H9 (cell line): ENCODE data around the gene CLDN11. TPM values are rescaled to one million over a fixed set of nuclear protein-coding genes. Genes with fewer than 3 reads are reported as not detected.
A peak's percentile ranks its signal among the peaks of the same experiment; 100 is the strongest.

Experiments
- DNase-seq: peaks from one replicate; pipeline ENCODE4 v3.0.0-alpha.2; 2017
- H2AFZ ChIP-seq: one replicate; pipeline ENCODE4 v1.6.1; 2013; ENCODE audit warnings: mild to moderate bottlenecking, low read length, control low read depth, moderate library complexity
- H2AK5ac ChIP-seq: 2 replicates; pipeline ENCODE4 v1.6.1; 2013; ENCODE audit warnings: low read length, control low read depth, mixed read lengths; ENCODE audit not compliant: insufficient read length
- H2BK120ac ChIP-seq: one replicate; pipeline ENCODE4 v1.6.1; 2013; ENCODE audit warnings: low read depth, mild to moderate bottlenecking, low read length, control low read depth, inconsistent platforms; ENCODE audit not compliant: poor library complexity, severe bottlenecking
- H2BK12ac ChIP-seq: 2 replicates; pipeline ENCODE4 v1.6.1; 2013; ENCODE audit warnings: low read length, control low read depth, mixed read lengths, low read depth; ENCODE audit not compliant: insufficient read length
- H2BK15ac ChIP-seq: 2 replicates; pipeline ENCODE4 v1.6.1; 2013; ENCODE audit warnings: low read depth, low read length, control low read depth
- H2BK20ac ChIP-seq: one replicate; pipeline ENCODE4 v1.6.1; 2013; ENCODE audit warnings: low read depth, mild to moderate bottlenecking, low read length, control low read depth, inconsistent platforms; ENCODE audit not compliant: poor library complexity, severe bottlenecking
- H2BK5ac ChIP-seq: 2 replicates; pipeline ENCODE4 v1.6.1; 2013; ENCODE audit warnings: low read length, control low read depth, mixed read lengths; ENCODE audit not compliant: insufficient read length
- H3K14ac ChIP-seq: 2 replicates; pipeline ENCODE4 v1.6.1; 2013; ENCODE audit warnings: low read length, control low read depth; ENCODE audit not compliant: insufficient read depth
- H3K18ac ChIP-seq: 2 replicates; pipeline ENCODE4 v1.6.1; 2013; ENCODE audit warnings: low read depth, mild to moderate bottlenecking, mixed read lengths, low read length, control low read depth; ENCODE audit not compliant: insufficient read length
- H3K23ac ChIP-seq: 2 replicates; pipeline ENCODE4 v1.6.1; 2013; ENCODE audit warnings: low read length, control low read depth, mixed read lengths, low read depth; ENCODE audit not compliant: insufficient read length
- H3K23me2 ChIP-seq: 2 replicates; pipeline ENCODE4 v1.6.1; 2013; ENCODE audit warnings: low read depth, mild to moderate bottlenecking, mixed read lengths, low read length, control low read depth; ENCODE audit not compliant: insufficient read length, poor library complexity, severe bottlenecking
- H3K27ac ChIP-seq: 2 replicates; pipeline ENCODE4 v1.5.1; 2013; ENCODE audit warnings: low read length, control low read depth, mixed read lengths, low read depth; ENCODE audit not compliant: insufficient read length
- H3K27me3 ChIP-seq: 2 replicates; pipeline ENCODE4 v1.6.1; 2013; ENCODE audit warnings: low read length, control low read depth, inconsistent platforms; ENCODE audit not compliant: insufficient read depth
- H3K4ac ChIP-seq: 2 replicates; pipeline ENCODE4 v1.6.1; 2013; ENCODE audit warnings: low read depth, mild to moderate bottlenecking, control low read depth, inconsistent platforms, low read length, moderate library complexity
- H3K4me1 ChIP-seq: 2 replicates; pipeline ENCODE4 v1.6.1; 2013; ENCODE audit warnings: low read length, control low read depth, inconsistent platforms; ENCODE audit not compliant: insufficient read depth
- H3K4me2 ChIP-seq: 2 replicates; pipeline ENCODE4 v1.6.1; 2013; ENCODE audit warnings: low read length, control low read depth, mixed read lengths; ENCODE audit not compliant: insufficient read length, insufficient read depth
- H3K56ac ChIP-seq: 2 replicates; pipeline ENCODE4 v1.6.1; 2013; ENCODE audit warnings: low read depth, mild to moderate bottlenecking, mixed read lengths, low read length, control low read depth; ENCODE audit not compliant: insufficient read length
- H3K79me1 ChIP-seq: 2 replicates; pipeline ENCODE4 v1.6.1; 2013; ENCODE audit warnings: low read depth, mild to moderate bottlenecking, moderate library complexity, low read length, control low read depth, inconsistent platforms; ENCODE audit not compliant: insufficient read depth, poor library complexity, severe bottlenecking
- H3K79me2 ChIP-seq: 2 replicates; pipeline ENCODE4 v1.6.1; 2013; ENCODE audit warnings: low read length, control low read depth, inconsistent platforms; ENCODE audit not compliant: insufficient read depth
- H3K9ac ChIP-seq: 2 replicates; pipeline ENCODE4 v1.6.1; 2013; ENCODE audit warnings: low read length, control low read depth, mixed read lengths; ENCODE audit not compliant: insufficient read length; ENCODE audit errors: extremely low read depth
- H3K9me3 ChIP-seq: one replicate; pipeline ENCODE4 v1.6.1; 2013; ENCODE audit warnings: low read depth, low read length, inconsistent platforms; ENCODE audit not compliant: control insufficient read depth
- H3T11ph ChIP-seq: one replicate; pipeline ENCODE4 v1.6.1; 2013; ENCODE audit warnings: mild to moderate bottlenecking, low read length, control low read depth, inconsistent platforms
- H4K20me1 ChIP-seq: one replicate; pipeline ENCODE4 v1.6.1; 2013; ENCODE audit not compliant: control insufficient read depth, insufficient read length, insufficient read depth
- H4K5ac ChIP-seq: 2 replicates; pipeline ENCODE4 v1.6.1; 2013; ENCODE audit warnings: low read depth, mild to moderate bottlenecking, mixed read lengths, low read length, control low read depth; ENCODE audit not compliant: insufficient read length
- H4K8ac ChIP-seq: replicated peaks from 2 replicates; pipeline ENCODE4 v1.6.1; 2013; ENCODE audit warnings: low read length, control low read depth, mixed read lengths, low read depth; ENCODE audit not compliant: insufficient read length
- H4K91ac ChIP-seq: 2 replicates; pipeline ENCODE4 v1.6.1; 2013; ENCODE audit warnings: low read depth, mild to moderate bottlenecking, moderate library complexity, mixed read lengths, low read length, control low read depth; ENCODE audit not compliant: insufficient read length
- H3K27ac Mint-ChIP-seq, 3 experiments: 2 replicates in 2 of 3; 3 replicates in 1 of 3; pipeline ENCODE4 v1.8.0; 2020 to 2021; ENCODE audit warnings: mixed read lengths in 3 of 3, mild to moderate bottlenecking in 1 of 3, moderate library complexity in 1 of 3
- H3K27me3 Mint-ChIP-seq: 2 replicates; pipeline ENCODE4 v1.8.0; 2021; ENCODE audit warnings: low read depth, mild to moderate bottlenecking, moderate library complexity, mixed read lengths
- H3K36me3 Mint-ChIP-seq, 3 experiments: 2 replicates in 2 of 3; 3 replicates in 1 of 3; pipeline ENCODE4 v1.8.0; 2020 to 2021; ENCODE audit warnings: low read depth in 3 of 3, mixed read lengths in 3 of 3; ENCODE audit not compliant: insufficient read depth in 1 of 3
- H3K4me1 Mint-ChIP-seq, 2 experiments: 2 replicates each; pipeline ENCODE4 v1.8.0; 2020; ENCODE audit warnings: mixed read lengths in 2 of 2
- H3K4me3 Mint-ChIP-seq, 2 experiments: 2 replicates in 1 of 2; 3 replicates in 1 of 2; pipeline ENCODE4 v1.8.0; 2020 to 2021; ENCODE audit warnings: mild to moderate bottlenecking in 2 of 2, mixed read lengths in 2 of 2, moderate library complexity in 1 of 2
- H3K9me3 Mint-ChIP-seq, 2 experiments: 2 replicates in 1 of 2; 3 replicates in 1 of 2; pipeline ENCODE4 v1.8.0; 2020; ENCODE audit warnings: mild to moderate bottlenecking in 2 of 2, mixed read lengths in 2 of 2, moderate library complexity in 1 of 2
- whole genome bisulfite sequencing: extraction: QIAGEN DNeasy Blood & Tissue Kit; methylation state at CpG from one replicate; pipeline ENCODE4 v1.1.7; 2013; ENCODE audit warnings: missing lambda C conversion rate, low lambda C conversion rate, mixed read lengths; ENCODE audit not compliant: insufficient read length; ENCODE audit errors: extremely low coverage; 5-methylcytosine and 5-hydroxymethylcytosine counted together
- total RNA-seq: library from RNA; stranded (reverse); gene quantifications from 2 replicates; pipeline ENCODE4 v1.2.1, GENCODE V29; 2021
- TF ChIP-seq, protein P1 (sequence below): fragments of 200-600 bp; sonication (generic); conservative IDR thresholded peaks from 3 replicates; pipeline ENCODE4 v1.8.0; 2021; ENCODE audit warnings: antibody characterized with exemption, mild to moderate bottlenecking

CLDN11 gene
- total RNA-seq, 1 experiment from 2014 or later = 1.7 TPM

DNA sequence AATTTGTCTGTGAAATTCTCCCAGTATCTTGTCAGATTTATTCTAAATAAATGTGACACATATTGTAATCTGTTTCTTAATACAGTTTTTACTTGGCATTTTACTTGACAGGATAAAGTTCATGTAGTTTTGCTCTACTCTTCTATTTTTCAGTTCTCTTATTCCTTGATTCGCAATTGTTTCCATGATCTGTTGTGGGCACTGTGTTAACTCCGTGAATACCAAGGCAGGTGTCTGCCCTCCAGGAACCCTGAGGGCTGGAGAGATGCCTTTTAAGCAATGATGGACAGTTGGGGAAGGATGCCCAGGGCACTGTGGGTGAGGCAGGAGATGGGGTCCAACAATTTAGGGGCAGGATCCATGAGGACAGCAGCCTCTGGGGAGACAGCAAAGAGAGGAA is 3.1 kb downstream of the CLDN11 start:
- no peak overlapping the region for H2AK5ac ChIP-seq
- H3K79me1 ChIP-seq = no peaks in the 10 kb centered on the region
- TF ChIP-seq, protein P1, sequence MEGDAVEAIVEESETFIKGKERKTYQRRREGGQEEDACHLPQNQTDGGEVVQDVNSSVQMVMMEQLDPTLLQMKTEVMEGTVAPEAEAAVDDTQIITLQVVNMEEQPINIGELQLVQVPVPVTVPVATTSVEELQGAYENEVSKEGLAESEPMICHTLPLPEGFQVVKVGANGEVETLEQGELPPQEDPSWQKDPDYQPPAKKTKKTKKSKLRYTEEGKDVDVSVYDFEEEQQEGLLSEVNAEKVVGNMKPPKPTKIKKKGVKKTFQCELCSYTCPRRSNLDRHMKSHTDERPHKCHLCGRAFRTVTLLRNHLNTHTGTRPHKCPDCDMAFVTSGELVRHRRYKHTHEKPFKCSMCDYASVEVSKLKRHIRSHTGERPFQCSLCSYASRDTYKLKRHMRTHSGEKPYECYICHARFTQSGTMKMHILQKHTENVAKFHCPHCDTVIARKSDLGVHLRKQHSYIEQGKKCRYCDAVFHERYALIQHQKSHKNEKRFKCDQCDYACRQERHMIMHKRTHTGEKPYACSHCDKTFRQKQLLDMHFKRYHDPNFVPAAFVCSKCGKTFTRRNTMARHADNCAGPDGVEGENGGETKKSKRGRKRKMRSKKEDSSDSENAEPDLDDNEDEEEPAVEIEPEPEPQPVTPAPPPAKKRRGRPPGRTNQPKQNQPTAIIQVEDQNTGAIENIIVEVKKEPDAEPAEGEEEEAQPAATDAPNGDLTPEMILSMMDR = no peak
- peaks cover 50% of the 10 kb centered on the region for H3K27me3 Mint-ChIP-seq
- no peaks in the 10 kb centered on the region for H3K79me2 ChIP-seq
- H3K4me1 ChIP-seq = 0 out of 2 replicates have a peak, but pooled peaks cover 3% of the 10 kb centered on the region
- H3K9ac ChIP-seq = no peak overlapping the region
- no peak overlapping the region for H3K4ac ChIP-seq
- H3K27me3 ChIP-seq = peaks cover 25% of the 10 kb centered on the region; the same call in 1 of the 2 replicates
- H2BK15ac ChIP-seq = no peak overlapping the region
- H3K36me3 Mint-ChIP-seq = peaks cover 0 to 7% (median 0%) of the 10 kb centered on the region in 3 experiments; a peak in 3 of 7 replicates
- no peak overlapping the region for H2BK120ac ChIP-seq
- H3K27ac Mint-ChIP-seq = no peak overlapping the region
- H3K4me3 Mint-ChIP-seq = peak overlapping the region in 1 of 2 experiments; percentile 21; a peak in 1 of 5 replicates
- H2BK12ac ChIP-seq = no peak overlapping the region
- H4K20me1 ChIP-seq = no peaks in the 10 kb centered on the region
- no peak overlapping the region for H2BK20ac ChIP-seq
- H3K56ac ChIP-seq = no peak overlapping the region
- no peak overlapping the region for H2AFZ ChIP-seq
- no peak overlapping the region for H3K27ac ChIP-seq
- peaks cover 21 to 28% of the 10 kb centered on the region in 2 experiments for H3K4me1 Mint-ChIP-seq
- no peak for DNase-seq
- H3K23ac ChIP-seq = no peak overlapping the region
- no peaks in the 10 kb centered on the region for H3K9me3 ChIP-seq
- WGBS = no CpG with 5 or more reads among the region's 2 CpGs
- no peak overlapping the region for H3K18ac ChIP-seq
- H4K5ac ChIP-seq = no peak overlapping the region
- H3K14ac ChIP-seq = no peak overlapping the region
- H3K23me2 ChIP-seq = peaks cover 13% of the 10 kb centered on the region
- H3T11ph ChIP-seq = no peak overlapping the region
- no peak overlapping the region for H3K4me2 ChIP-seq
- no peaks in the 10 kb centered on the region for H3K9me3 Mint-ChIP-seq
- H4K8ac ChIP-seq = no peak overlapping the region
- no peak overlapping the region for H2BK5ac ChIP-seq
- H4K91ac ChIP-seq = no peak overlapping the region
